Measurements from ENCODE around the gene BAG5. TPM values are rescaled to one million over a fixed set of nuclear protein-coding genes. Genes with fewer than 3 reads are reported as not detected.

The BAG5 gene
- total RNA-seq, 1 donor from 2014 or later = 32.1 TPM

DNA sequence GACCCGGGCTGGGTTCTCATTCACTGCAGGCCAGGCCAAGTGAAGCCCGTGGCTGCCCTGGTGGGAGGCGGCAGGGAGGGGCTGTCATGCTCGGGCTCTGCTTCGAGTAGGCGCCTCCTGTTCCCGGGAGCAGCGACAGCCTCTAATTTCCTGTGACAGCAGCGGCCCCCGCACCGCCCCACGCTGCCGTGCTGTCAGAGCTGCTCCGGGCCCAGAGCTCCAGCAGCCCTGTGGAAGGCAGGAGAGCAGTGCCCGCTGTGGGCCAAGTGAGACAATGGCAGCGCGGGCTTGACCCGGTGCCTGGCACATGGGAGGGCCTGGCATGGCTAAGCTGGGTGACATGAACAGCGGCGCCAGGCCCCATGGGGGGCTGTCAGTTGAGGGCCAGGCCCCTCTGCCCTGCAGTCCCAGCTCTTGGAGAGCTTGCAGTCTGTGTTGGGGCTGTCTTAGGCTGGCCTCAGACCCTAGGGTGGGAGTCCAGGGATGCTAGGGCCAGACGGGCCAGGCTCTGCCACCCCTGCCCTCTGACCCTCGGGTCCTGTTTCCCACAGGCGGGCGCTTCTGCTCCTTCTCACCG is 28.4 kb downstream of the BAG5 start:
- H3K4me3 Mint-ChIP-seq = no peak overlapping the region
- no peak for DNase-seq (ENCODE audit: low read depth, low spot score)
- H3K4me1 Mint-ChIP-seq = peaks cover 12% of the 10 kb centered on the region
- no peaks in the 10 kb centered on the region for H3K27me3 Mint-ChIP-seq (ENCODE audit: low read depth)
- no peak overlapping the region for H3K27ac Mint-ChIP-seq (ENCODE audit: unreplicated experiment)
- TF ChIP-seq, protein P1, sequence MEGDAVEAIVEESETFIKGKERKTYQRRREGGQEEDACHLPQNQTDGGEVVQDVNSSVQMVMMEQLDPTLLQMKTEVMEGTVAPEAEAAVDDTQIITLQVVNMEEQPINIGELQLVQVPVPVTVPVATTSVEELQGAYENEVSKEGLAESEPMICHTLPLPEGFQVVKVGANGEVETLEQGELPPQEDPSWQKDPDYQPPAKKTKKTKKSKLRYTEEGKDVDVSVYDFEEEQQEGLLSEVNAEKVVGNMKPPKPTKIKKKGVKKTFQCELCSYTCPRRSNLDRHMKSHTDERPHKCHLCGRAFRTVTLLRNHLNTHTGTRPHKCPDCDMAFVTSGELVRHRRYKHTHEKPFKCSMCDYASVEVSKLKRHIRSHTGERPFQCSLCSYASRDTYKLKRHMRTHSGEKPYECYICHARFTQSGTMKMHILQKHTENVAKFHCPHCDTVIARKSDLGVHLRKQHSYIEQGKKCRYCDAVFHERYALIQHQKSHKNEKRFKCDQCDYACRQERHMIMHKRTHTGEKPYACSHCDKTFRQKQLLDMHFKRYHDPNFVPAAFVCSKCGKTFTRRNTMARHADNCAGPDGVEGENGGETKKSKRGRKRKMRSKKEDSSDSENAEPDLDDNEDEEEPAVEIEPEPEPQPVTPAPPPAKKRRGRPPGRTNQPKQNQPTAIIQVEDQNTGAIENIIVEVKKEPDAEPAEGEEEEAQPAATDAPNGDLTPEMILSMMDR (conservative IDR thresholded peaks at IDR 0.05) = no peak
- H3K36me3 Mint-ChIP-seq (ENCODE audit: low read depth) = no peaks in the 10 kb centered on the region
- H3K9me3 Mint-ChIP-seq = no peaks in the 10 kb centered on the region

DNA sequence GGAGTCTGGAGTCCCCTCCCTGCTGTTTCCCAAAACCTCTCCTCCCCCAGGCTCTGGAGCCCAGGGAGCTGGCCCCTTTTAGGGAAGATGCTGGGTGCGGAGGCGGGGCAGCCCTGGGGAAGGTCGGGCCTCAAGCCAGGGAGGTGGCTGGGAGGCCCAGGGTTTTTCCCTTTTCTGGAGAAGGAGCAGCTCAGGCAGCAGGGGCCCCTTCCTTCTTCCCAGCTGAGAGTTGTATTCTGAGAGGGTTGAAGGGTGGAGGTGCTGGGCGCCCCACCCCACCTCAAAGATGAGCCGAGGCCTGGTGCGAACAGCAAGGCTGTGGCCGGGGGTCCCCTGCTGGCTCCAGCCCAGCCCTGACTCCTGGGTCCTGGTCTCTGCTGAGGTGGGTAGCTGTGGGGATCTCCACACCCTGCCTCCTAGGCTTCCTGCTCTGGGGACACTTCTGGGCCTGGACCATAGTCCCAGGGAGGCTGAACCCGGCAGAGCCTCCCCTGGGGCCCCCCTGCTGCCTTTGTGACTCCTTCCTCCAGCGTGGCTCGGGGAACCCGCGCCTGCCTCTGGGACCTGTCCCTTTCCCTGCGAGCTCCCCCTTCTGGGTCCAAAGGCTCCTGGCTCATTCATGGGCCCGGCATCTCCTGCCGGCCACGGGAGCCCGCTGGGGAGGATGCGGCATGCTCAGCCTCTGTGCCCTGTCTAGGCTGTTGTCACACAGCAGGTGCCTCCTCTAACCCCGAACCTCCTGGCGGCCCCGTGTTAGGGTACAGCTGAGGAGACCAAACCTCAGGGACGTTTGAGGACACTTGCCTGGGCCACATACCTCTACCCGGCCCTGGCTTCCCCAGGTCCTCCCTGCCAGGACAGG is 29.1 kb downstream of the BAG5 start:
- H3K27me3 Mint-ChIP-seq (ENCODE audit: low read depth) = no peaks in the 10 kb centered on the region

DNA sequence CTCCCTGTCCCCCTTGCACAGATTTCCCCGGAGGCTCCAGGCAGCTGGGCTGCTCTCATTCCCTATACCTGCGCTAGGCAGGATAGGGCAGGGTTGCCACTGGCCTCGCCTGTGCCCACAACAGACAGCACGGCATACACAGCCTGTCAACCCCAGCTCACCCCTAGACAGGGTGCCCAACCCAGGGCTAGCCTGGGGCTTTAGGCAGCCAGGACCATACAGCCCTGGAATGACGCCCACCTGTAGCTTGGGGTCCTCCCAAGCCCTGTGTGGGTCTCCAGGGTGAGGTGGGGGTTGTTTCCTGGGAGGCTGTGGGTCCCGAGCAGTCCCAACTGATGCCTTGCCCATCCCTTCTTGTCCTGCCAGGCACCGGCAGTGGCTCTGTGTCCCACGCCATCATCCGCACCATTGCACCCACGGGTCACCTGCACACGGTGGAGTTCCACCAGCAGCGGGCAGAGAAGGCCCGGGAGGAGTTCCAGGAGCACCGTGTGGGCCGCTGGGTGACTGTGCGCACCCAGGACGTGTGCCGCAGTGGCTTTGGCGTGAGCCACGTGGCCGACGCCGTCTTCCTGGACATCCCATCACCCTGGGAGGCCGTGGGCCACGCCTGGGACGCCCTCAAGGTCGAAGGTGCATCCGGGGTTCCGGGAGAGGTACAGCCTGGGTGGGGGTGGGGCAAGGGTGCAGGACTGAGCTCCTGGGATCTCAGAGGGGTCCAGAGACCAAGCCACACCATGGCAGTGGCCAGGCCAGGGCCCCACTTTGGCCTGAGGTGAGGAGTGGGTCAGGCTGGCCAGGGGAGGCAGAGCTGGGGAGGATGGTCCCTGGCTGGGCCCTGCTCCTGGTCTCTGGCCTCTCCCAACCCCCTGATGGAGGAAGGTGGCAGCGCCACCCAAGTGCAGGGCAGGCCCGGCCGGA is 30.0 kb downstream of the BAG5 start:
- Mint-ChIP-seq H3K4me1 (peaks cover 23% of the 10 kb centered on the region), H3K27ac (ENCODE audit: unreplicated experiment) (no peak overlapping the region), H3K27me3 (ENCODE audit: low read depth) (no peaks in the 10 kb centered on the region), H3K9me3 (no peaks in the 10 kb centered on the region), H3K4me3 (no peak overlapping the region), H3K36me3 (ENCODE audit: low read depth) (no peaks in the 10 kb centered on the region)
- DNase-seq (ENCODE audit: low read depth, low spot score) = no peak
- TF ChIP-seq, protein P1 (conservative IDR thresholded peaks at IDR 0.05) = no peak

More for the DNA sequence above, 29.1 kb downstream of the BAG5 start:
- Mint-ChIP-seq H3K4me1 (peaks cover 19% of the 10 kb centered on the region), H3K36me3 (ENCODE audit: low read depth) (no peaks in the 10 kb centered on the region), H3K27ac (ENCODE audit: unreplicated experiment) (no peak overlapping the region), H3K4me3 (no peak overlapping the region), H3K9me3 (no peaks in the 10 kb centered on the region)
- DNase-seq (ENCODE audit: low read depth, low spot score) = no peak
- TF ChIP-seq, protein P1 (conservative IDR thresholded peaks at IDR 0.05) = no peak

DNA sequence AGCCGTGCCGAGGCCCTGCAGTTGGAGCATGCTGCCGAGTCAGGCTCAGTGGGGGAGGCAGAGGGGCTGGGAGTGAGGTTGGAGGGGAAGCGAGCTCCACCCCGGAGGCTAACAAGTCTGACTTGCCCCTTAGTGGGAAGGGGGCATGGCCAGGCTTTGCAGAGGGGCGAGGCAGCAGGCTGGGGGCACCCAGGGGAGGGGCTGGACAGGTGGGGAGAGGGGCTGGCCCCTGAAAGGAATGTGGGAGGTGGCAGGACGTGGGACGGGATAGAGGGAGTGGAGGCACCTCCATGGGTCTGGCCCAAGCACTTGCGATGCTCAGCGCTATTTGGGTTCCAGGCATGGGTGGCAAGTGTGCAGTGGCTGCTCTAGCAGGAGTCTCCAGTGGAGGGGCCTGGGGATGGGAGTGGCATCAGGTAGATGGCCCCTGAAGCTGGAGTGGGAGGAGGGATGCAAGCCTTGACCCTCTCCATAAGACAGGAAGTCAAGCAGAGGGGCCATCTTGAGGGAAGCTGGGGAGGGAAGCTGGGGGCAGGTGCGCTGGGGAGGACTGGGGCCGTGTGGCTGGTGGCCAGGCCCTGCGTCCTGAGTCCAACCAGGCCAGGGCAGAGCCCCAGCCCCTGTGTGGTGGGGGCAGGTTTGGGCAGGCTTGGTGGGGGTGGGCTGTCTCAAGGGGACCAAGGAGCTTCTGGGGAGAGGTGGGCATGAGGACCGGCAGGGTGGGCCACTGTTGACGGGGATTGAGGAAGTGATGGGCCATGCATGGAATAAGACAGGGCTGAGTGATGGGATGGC is 30.8 kb downstream of the BAG5 start:
- Mint-ChIP-seq H3K27me3 (ENCODE audit: low read depth) (no peaks in the 10 kb centered on the region), H3K36me3 (ENCODE audit: low read depth) (no peaks in the 10 kb centered on the region), H3K4me3 (peak overlapping the region; percentile 70), H3K27ac (ENCODE audit: unreplicated experiment) (no peak overlapping the region), H3K9me3 (no peaks in the 10 kb centered on the region), H3K4me1 (peaks cover 28% of the 10 kb centered on the region)
- TF ChIP-seq, protein P1 (conservative IDR thresholded peaks at IDR 0.05) = no peak
- DNase-seq (ENCODE audit: low read depth, low spot score) = no peak

DNA sequence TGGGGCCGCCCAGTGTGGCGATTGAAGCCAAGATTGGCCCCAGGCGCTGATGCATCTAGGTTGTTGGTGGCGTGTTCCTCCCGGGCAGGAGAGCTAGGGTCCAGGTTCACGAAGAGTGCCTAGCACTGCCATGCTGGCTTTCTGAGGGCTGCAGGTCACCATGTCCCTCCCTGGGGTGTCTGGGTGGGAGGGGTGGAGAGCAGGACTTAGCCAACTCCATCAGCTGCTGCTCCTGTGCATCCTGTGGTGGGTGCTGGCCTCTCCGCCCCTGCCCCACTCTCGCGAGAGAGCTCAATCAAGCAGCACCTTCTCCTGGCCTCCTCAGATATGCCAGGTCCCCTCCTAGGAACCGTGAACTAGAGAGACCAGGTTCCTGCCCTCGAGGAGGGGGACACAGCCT is 31.6 kb downstream of the BAG5 start:
- H3K27me3 Mint-ChIP-seq (ENCODE audit: low read depth) = no peaks in the 10 kb centered on the region
- no peak for DNase-seq (ENCODE audit: low read depth, low spot score)
- H3K36me3 Mint-ChIP-seq (ENCODE audit: low read depth) = no peaks in the 10 kb centered on the region
- peak overlapping the region; percentile 93 for H3K4me3 Mint-ChIP-seq
- H3K4me1 Mint-ChIP-seq = peaks cover 28% of the 10 kb centered on the region
- H3K9me3 Mint-ChIP-seq = no peaks in the 10 kb centered on the region
- H3K27ac Mint-ChIP-seq (ENCODE audit: unreplicated experiment) = no peak overlapping the region
- TF ChIP-seq, protein P1 (conservative IDR thresholded peaks at IDR 0.05) = no peak
